Right atrium auricular region (tissue), 2 donors: Measurements from ENCODE around the gene C12orf50. TPM values are rescaled to one million over a fixed set of nuclear protein-coding genes. Genes with fewer than 3 reads are reported as not detected.

Experiments used
- DNase-seq: peaks from one replicate; pipeline ENCODE4 v3.0.0-alpha.2; 2019; ENCODE audit warnings: low spot score
- H3K27ac ChIP-seq, 2 donors: fragments of 200-600 bp; sonication (generic); 1 replicate in 1 of 2; 2 replicates in 1 of 2; pipeline ENCODE4 v1.5.1; 2016 to 2019
- H3K27me3 ChIP-seq, 2 donors: fragments of 200-600 bp; sonication (generic); one replicate each; pipeline versions ENCODE4 v1.5.1 to v1.6.0; 2017 to 2019
- H3K36me3 ChIP-seq: fragments of 200-600 bp; sonication (generic); one replicate; pipeline ENCODE4 v1.5.1; 2016
- H3K4me1 ChIP-seq, 2 donors: fragments of 200-600 bp; sonication (generic); one replicate each; pipeline versions ENCODE4 v1.5.1 to v1.6.0; 2017 to 2019
- H3K4me3 ChIP-seq, 2 donors: fragments of 200-600 bp; sonication (generic); 1 replicate in 1 of 2; 2 replicates in 1 of 2; pipeline ENCODE4 v1.5.1; 2017 to 2019; ENCODE audit warnings: mild to moderate bottlenecking in 1 of 2, moderate library complexity in 1 of 2
- H3K9me3 ChIP-seq, 2 donors: fragments of 200-600 bp; sonication (generic); one replicate each; pipeline ENCODE4 v1.5.1; 2019
- CTCF ChIP-seq, 2 donors: fragments of 200-600 bp; sonication (generic); IDR thresholded peaks; one replicate each; pipeline ENCODE4 v1.5.1; 2019; ENCODE audit warnings: antibody characterized with exemption in 2 of 2
- total RNA-seq, 2 donors: library from RNA; depleted of rRNA; stranded (reverse); fragments of >200 nt; gene quantifications; one replicate each; pipeline ENCODE4 v1.1.0, GENCODE V29; 2016

Gene C12orf50
- total RNA-seq, 2 donors from 2014 or later, result not detected

GRCh38 chr12:87943023-87943422 lies 86.2 kb downstream of the C12orf50 start:
- Histone ChIP-seq H3K9me3 (no peaks in the 10 kb centered on the region), H3K27me3 (no peaks in the 10 kb centered on the region), H3K4me1 (no peaks in the 10 kb centered on the region), H3K36me3 (no peaks in the 10 kb centered on the region), H3K27ac (no peak overlapping the region), H3K4me3 (no peak overlapping the region)
- DNase-seq, result no peak
- no peak for TF ChIP-seq CTCF (IDR thresholded peaks at IDR 0.05)

GRCh38 chr12:87939182-87939581 lies 90.0 kb downstream of the C12orf50 start:
- Histone ChIP-seq H3K27me3 (no peaks in the 10 kb centered on the region), H3K9me3 (no peaks in the 10 kb centered on the region), H3K4me1 (no peaks in the 10 kb centered on the region), H3K27ac (no peak overlapping the region), H3K4me3 (no peak overlapping the region), H3K36me3 (no peaks in the 10 kb centered on the region)
- no peak for TF ChIP-seq CTCF (IDR thresholded peaks at IDR 0.05)
- DNase-seq, result no peak

DNA sequence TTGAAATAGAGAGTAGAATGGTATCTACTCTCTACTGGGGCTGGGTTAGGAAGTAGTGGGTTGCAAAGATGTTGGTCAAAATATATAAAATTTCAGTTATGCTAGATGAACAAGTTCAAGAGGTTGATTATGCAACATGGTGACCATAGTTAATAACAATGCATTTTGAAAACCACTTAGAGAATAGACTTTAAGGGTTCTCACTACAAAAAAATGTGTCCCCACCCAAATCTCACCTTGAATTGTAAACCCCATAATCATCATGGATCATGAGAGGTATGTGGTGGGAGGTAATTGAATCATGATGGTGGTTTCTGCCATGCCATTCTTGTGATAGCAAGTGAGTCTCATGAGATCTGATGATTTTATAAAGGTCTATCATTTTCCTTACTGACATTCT lies 94.0 kb downstream of the C12orf50 start:
- Histone ChIP-seq H3K9me3 (no peaks in the 10 kb centered on the region), H3K36me3 (no peaks in the 10 kb centered on the region), H3K4me1 (no peaks in the 10 kb centered on the region), H3K4me3 (no peak overlapping the region), H3K27me3 (no peaks in the 10 kb centered on the region), H3K27ac (no peak overlapping the region)
- no peak for DNase-seq
- TF ChIP-seq CTCF (IDR thresholded peaks at IDR 0.05), result no peak

DNA sequence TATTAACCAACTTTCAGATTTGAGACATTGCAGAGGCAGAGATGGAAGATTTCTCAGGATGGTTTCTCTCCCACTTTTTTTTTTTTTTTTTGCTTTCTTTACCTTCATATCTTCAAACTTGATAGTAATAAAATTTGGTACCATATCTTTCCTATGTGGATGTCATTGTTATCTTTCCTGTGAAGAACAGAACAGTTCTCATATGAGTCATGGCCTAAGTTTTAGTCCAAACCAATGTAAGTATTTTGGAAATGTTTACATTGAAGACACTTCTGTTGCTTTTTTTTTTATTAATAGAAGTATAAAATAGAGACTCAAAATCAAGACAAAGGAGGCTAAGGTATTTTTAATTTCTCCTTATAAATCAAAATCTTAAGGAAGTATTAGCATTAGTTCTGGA lies 95.2 kb downstream of the C12orf50 start:
- H3K27ac ChIP-seq, result no peak overlapping the region
- H3K4me3 ChIP-seq, result no peak overlapping the region
- no peaks in the 10 kb centered on the region for H3K27me3 ChIP-seq
- no peak for DNase-seq
- H3K36me3 ChIP-seq, result no peaks in the 10 kb centered on the region
- no peaks in the 10 kb centered on the region for H3K4me1 ChIP-seq
- TF ChIP-seq CTCF (IDR thresholded peaks at IDR 0.05), result no peak
- no peaks in the 10 kb centered on the region for H3K9me3 ChIP-seq

GRCh38 chr12:87931812-87932211 lies 97.4 kb downstream of the C12orf50 start:
- no peak overlapping the region for H3K27ac ChIP-seq
- H3K4me3 ChIP-seq, result no peak overlapping the region
- no peaks in the 10 kb centered on the region for H3K27me3 ChIP-seq
- H3K9me3 ChIP-seq, result no peaks in the 10 kb centered on the region
- no peak for DNase-seq
- no peaks in the 10 kb centered on the region for H3K36me3 ChIP-seq
- no peak for TF ChIP-seq CTCF (IDR thresholded peaks at IDR 0.05)
- no peaks in the 10 kb centered on the region for H3K4me1 ChIP-seq

DNA sequence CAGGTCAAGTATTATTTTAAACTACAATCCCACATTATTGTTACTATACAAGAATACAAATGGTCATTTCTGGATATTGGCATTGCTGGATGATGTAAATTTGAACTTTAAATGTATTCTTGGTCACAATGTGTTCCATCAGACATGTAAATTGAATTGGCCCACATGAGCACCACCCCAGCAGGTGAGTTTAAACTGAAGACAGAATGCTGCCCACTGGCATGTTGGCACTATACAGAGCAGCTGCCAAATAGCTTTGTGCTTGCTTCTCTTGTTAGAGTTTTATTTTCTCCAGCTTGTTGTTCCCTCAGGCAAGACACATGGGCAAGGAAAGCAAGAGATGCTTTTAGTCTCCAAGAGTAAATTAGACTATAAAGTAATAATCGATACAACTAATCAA lies 98.6 kb downstream of the C12orf50 start:
- H3K27me3 ChIP-seq, result no peaks in the 10 kb centered on the region
- H3K4me1 ChIP-seq, result no peaks in the 10 kb centered on the region
- no peak overlapping the region for H3K27ac ChIP-seq
- no peak for DNase-seq
- no peak overlapping the region for H3K4me3 ChIP-seq
- no peak for TF ChIP-seq CTCF (IDR thresholded peaks at IDR 0.05)
- no peaks in the 10 kb centered on the region for H3K36me3 ChIP-seq
- no peaks in the 10 kb centered on the region for H3K9me3 ChIP-seq
